ENCODE results near the gene PSMG2.
"Not testable (repeated sequence)": the region's sequence is repeated elsewhere in the genome, so short reads cannot be mapped to it uniquely, and the experiment has no call there.

DNA sequence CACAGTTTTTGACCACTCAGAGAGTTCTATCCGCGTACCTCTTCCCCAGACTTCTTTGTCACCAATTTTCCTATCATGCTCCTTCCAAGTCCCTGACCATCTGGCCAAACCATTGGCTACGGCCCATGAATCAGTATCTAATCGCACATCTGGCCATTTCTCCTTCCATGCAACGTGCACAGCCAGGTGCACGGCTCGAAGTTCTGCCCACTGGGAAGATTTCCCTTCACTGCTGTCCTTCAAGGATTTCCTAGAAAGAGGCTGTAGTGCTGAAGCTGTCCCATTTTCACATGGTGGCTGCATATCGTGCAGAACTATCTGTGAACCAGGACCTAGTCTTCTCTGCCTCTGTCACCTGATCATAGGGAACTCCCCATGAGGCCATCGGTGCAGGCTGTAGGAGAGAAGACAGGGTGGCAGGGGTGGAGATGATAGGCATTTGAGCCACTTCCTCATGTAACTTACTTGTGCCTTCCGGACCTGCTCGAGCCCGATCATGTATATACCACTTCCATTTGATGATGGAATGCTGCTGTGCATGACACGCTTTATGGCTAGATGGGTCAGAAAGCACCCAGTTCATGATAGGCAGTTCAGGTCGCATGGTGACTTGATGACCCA lies 53.9 kb downstream of the PSMG2 start:
- TF ChIP-seq, protein P1, sequence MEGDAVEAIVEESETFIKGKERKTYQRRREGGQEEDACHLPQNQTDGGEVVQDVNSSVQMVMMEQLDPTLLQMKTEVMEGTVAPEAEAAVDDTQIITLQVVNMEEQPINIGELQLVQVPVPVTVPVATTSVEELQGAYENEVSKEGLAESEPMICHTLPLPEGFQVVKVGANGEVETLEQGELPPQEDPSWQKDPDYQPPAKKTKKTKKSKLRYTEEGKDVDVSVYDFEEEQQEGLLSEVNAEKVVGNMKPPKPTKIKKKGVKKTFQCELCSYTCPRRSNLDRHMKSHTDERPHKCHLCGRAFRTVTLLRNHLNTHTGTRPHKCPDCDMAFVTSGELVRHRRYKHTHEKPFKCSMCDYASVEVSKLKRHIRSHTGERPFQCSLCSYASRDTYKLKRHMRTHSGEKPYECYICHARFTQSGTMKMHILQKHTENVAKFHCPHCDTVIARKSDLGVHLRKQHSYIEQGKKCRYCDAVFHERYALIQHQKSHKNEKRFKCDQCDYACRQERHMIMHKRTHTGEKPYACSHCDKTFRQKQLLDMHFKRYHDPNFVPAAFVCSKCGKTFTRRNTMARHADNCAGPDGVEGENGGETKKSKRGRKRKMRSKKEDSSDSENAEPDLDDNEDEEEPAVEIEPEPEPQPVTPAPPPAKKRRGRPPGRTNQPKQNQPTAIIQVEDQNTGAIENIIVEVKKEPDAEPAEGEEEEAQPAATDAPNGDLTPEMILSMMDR (IDR thresholded peaks at IDR 0.05): not testable (repeated sequence)
- TF ChIP-seq POLR2A (IDR thresholded peaks at IDR 0.05; ENCODE audit: low read depth): not testable (repeated sequence)
